ENCODE data around the gene BLOC1S1.

DNA sequence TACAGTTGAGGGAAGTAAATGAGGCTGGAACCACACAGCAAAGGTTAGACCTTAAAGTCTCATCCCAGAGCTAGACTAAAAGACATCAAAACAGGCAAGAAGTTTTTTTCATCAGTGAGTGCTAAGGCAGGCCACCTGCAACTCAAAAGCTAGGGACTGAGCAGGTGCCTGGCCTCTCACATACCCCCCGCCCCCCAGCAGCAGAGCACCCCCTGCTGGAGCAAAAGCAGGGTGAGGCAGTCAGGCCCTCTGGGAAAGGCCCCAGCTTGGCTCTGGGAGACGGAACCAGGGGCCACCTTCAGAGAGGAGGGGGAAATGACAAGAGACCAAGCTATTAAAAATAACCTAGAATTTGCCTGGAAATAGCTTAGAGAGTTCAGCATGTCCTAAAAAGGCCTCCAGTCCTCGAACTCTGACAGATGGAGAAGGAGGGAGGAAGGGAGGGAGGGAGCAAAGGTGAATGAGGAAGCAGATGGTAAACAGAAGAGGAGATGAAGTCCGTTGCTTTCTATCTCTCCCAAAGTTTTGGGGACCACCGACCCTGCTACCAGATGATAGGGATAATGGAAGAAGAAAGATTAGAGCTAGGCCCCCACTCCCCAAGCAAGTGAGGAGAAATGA lies 10.0 kb upstream of the BLOC1S1 start:
- TF ChIP-seq POLR2A (IDR thresholded peaks at IDR 0.05) (no peak), EP300 (IDR thresholded peaks at IDR 0.05) (no peak), POLR2AphosphoS5 (IDR thresholded peaks at IDR 0.05) (no peak)

All from upper lobe of left lung (tissue), 4 donors.